Fibroblast of lung (primary cell): ENCODE results near the gene SCN3A.

ENCODE experiments used
- EZH2 ChIP-seq: IDR thresholded peaks from 2 replicates; pipeline ENCODE4 v1.5.1; 2012; ENCODE audit warnings: low read length, control low read depth, mild to moderate bottlenecking; ENCODE audit errors: missing control alignments
- TF ChIP-seq, protein P1 (sequence below), 2 donors: IDR thresholded peaks in 1 of 2; conservative IDR thresholded peaks in 1 of 2; 1 replicate in 1 of 2; 2 replicates in 1 of 2; pipeline ENCODE4 v1.5.1; 2011 to 2012; ENCODE audit warnings: low read length in 2 of 2, control low read depth in 1 of 2, inconsistent platforms in 1 of 2, low read depth in 1 of 2, mild to moderate bottlenecking in 1 of 2

- TF ChIP-seq, protein P1, sequence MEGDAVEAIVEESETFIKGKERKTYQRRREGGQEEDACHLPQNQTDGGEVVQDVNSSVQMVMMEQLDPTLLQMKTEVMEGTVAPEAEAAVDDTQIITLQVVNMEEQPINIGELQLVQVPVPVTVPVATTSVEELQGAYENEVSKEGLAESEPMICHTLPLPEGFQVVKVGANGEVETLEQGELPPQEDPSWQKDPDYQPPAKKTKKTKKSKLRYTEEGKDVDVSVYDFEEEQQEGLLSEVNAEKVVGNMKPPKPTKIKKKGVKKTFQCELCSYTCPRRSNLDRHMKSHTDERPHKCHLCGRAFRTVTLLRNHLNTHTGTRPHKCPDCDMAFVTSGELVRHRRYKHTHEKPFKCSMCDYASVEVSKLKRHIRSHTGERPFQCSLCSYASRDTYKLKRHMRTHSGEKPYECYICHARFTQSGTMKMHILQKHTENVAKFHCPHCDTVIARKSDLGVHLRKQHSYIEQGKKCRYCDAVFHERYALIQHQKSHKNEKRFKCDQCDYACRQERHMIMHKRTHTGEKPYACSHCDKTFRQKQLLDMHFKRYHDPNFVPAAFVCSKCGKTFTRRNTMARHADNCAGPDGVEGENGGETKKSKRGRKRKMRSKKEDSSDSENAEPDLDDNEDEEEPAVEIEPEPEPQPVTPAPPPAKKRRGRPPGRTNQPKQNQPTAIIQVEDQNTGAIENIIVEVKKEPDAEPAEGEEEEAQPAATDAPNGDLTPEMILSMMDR (conservative IDR thresholded peaks at IDR 0.05 in 1 of 2, IDR thresholded peaks at IDR 0.05 in 1 of 2; ENCODE audit: low read depth in 1 of 2, low read length in 2 of 2): no peak
- no peak for TF ChIP-seq EZH2
Measured at GRCh38 chr2:165224941-165225340, 21.1 kb upstream of the SCN3A start.
